ENCODE data around the gene CEBPB.
"Not testable (repeated sequence)": the region's sequence is repeated elsewhere in the genome, so short reads cannot be mapped to it uniquely, and the experiment has no call there.

CEBPB gene

GRCh38 chr20:50193836-50194421 lies 3.3 kb downstream of the CEBPB start:
- DNase-seq: no peak

- no peak for DNase-seq
Observed at GRCh38 chr20:50194422-50194830, 3.8 kb downstream of the CEBPB start.

GRCh38 chr20:50194831-50195523 lies 4.3 kb downstream of the CEBPB start:
- DNase-seq: no peak

- DNase-seq: no peak
Observed at GRCh38 chr20:50195524-50196120, 5.0 kb downstream of the CEBPB start.

- no peak for DNase-seq
Observed at GRCh38 chr20:50196248-50196647, 5.6 kb downstream of the CEBPB start.

- no peak for DNase-seq
Observed at GRCh38 chr20:50196896-50197295, 6.3 kb downstream of the CEBPB start.

GRCh38 chr20:50197463-50198179 lies 7.0 kb downstream of the CEBPB start:
- DNase-seq: no peak

GRCh38 chr20:50198180-50198666 lies 7.6 kb downstream of the CEBPB start:
- DNase-seq: no peak

GRCh38 chr20:50198716-50199115 lies 8.1 kb downstream of the CEBPB start:
- no peak for DNase-seq

GRCh38 chr20:50199703-50200102 lies 9.1 kb downstream of the CEBPB start:
- DNase-seq: no peak

GRCh38 chr20:50200482-50201104 lies 10.0 kb downstream of the CEBPB start:
- DNase-seq: no peak

GRCh38 chr20:50201710-50202109 lies 11.1 kb downstream of the CEBPB start:
- DNase-seq: not testable (repeated sequence)

- DNase-seq: no peak
Observed at GRCh38 chr20:50202677-50203076, 12.0 kb downstream of the CEBPB start.

- DNase-seq: no peak
Observed at GRCh38 chr20:50203951-50204937, 13.6 kb downstream of the CEBPB start.

GRCh38 chr20:50207026-50207425 lies 16.4 kb downstream of the CEBPB start:
- DNase-seq: no peak

GRCh38 chr20:50208085-50208491 lies 17.5 kb downstream of the CEBPB start:
- no peak for DNase-seq

- DNase-seq: not testable (repeated sequence)
Observed at GRCh38 chr20:50208815-50209214, 18.2 kb downstream of the CEBPB start.

GRCh38 chr20:50210066-50210619 lies 19.5 kb downstream of the CEBPB start:
- DNase-seq: no peak

GRCh38 chr20:50211091-50211490 lies 20.5 kb downstream of the CEBPB start:
- DNase-seq: no peak

- DNase-seq: no peak
Observed at GRCh38 chr20:50213531-50214106, 23.0 kb downstream of the CEBPB start.
